Immature natural killer cell (primary cell): Measurements from ENCODE around the gene GPR15. TPM values are rescaled to one million over a fixed set of nuclear protein-coding genes. Genes with fewer than 3 reads are reported as not detected.

Experiments
- DNase-seq, 3 donors: peaks; one replicate each; pipeline ENCODE4 v3.0.0; 2022; ENCODE audit warnings: mixed read lengths in 1 of 3
- H3K27ac Mint-ChIP-seq, 6 donors: one replicate each; pipeline ENCODE4 v1.8.0; 2020; ENCODE audit warnings: mixed read lengths in 6 of 6, mild to moderate bottlenecking in 5 of 6, inconsistent platforms in 4 of 6, moderate library complexity in 3 of 6
- H3K27me3 Mint-ChIP-seq, 3 donors: one replicate each; pipeline ENCODE4 v1.8.0; 2020 to 2021; ENCODE audit warnings: low read depth in 3 of 3, mild to moderate bottlenecking in 3 of 3, mixed read lengths in 3 of 3, moderate library complexity in 3 of 3, inconsistent platforms in 1 of 3
- H3K36me3 Mint-ChIP-seq, 3 donors: one replicate each; pipeline ENCODE4 v1.8.0; 2020; ENCODE audit warnings: mixed read lengths in 3 of 3, inconsistent platforms in 2 of 3, mild to moderate bottlenecking in 2 of 3
- H3K4me1 Mint-ChIP-seq, 2 donors: one replicate each; pipeline ENCODE4 v1.8.0; 2020; ENCODE audit warnings: inconsistent platforms in 2 of 2, mild to moderate bottlenecking in 2 of 2, mixed read lengths in 2 of 2, moderate library complexity in 1 of 2
- H3K4me3 Mint-ChIP-seq, 5 donors: one replicate each; pipeline ENCODE4 v1.8.0; 2020; ENCODE audit warnings: mild to moderate bottlenecking in 5 of 5, mixed read lengths in 5 of 5, inconsistent platforms in 3 of 5, moderate library complexity in 3 of 5
- H3K9me3 Mint-ChIP-seq, 6 donors: one replicate each; pipeline ENCODE4 v1.8.0; 2020; ENCODE audit warnings: mild to moderate bottlenecking in 6 of 6, mixed read lengths in 6 of 6, inconsistent platforms in 4 of 6, moderate library complexity in 3 of 6
- polyA plus RNA-seq, 3 donors: library from polyadenylated mRNA; unstranded; fragments of 300-500 nt; fragmentation: Illumina TruSeq; gene quantifications; one replicate each; pipeline ENCODE4 v1.2.3, GENCODE V29; 2021

Gene GPR15
- polyA plus RNA-seq, 3 donors from 2014 or later, result 0.45 to 1.2 TPM; not detected in 1

DNA sequence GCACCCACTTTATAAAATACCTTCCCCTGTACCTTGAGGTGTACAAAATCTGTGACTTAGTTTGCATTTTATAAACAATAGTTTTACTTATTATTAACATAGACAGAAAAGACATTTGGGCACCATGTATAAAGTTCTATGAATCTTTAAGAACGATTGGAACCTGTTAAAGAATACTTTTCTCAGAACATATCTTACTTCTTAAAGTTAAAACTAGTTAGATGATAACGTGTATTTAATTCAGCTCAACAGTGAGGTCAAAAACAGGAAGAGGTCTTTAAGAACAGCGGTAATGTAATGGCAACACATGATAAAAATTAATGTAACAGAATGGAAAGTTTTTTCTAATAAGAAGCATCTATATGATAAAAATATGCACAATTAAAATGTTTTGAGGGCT is 36.6 kb downstream of the GPR15 start:
- peak overlapping the region; percentile 38 to 81 (median 71) for H3K4me3 Mint-ChIP-seq
- no peak for DNase-seq
- peaks cover 63 to 75% of the 10 kb centered on the region in 2 donors for H3K4me1 Mint-ChIP-seq
- peaks cover 2 to 17% (median 5%) of the 10 kb centered on the region in 3 donors for H3K27me3 Mint-ChIP-seq
- no peaks in the 10 kb centered on the region for H3K36me3 Mint-ChIP-seq
- H3K9me3 Mint-ChIP-seq, result no peaks in the 10 kb centered on the region
- peak overlapping the region; percentile 70 to 94 (median 92) for H3K27ac Mint-ChIP-seq

DNA sequence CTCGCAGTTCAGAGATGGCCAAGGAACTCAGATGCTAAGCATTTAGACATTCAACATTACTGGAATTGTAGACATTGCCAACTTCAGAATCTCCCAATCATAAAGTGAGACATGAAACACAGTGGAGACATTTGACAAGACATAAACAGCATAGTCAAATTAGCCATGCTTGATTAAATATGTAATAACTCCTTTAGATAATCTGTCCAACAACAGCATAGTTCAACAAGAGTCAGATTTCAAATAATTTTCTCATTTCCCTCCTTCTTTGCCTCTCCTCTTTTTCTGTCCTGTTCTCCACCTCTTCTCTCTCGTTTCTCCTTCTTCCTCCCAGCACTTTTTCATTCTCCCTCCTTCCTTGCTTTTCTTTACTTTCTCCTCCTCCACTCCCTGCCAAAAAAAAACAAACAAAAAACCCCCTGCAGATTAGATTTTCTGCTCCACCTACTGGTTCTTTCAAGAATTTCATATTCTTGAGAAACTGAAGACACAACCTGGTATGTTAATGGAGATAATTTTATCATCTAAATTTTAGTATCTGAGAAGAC is 41.5 kb downstream of the GPR15 start:
- peak in 2 of 3 donors; percentile 28 for DNase-seq
- peaks cover 6 to 18% (median 12%) of the 10 kb centered on the region in 3 donors for H3K36me3 Mint-ChIP-seq

DNA sequence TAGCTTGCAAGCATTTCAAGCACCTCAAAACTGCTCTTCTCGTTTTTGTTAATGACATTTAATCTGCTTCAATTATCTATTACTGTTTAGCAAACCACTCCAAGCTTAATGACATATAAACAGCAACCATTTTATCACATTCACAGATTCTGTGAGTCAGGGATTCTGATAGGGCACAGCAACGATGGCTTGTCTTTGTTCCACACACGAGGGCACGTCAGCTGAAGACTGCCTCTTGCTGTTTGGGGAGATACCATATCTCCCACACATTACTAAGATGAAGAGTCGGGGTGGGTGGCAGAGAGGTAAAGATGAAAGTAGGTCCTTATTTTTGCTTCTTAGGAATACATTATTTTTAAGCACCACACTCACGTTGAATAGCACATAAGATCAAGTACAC is 42.4 kb downstream of the GPR15 start:
- Mint-ChIP-seq H3K36me3 (peaks cover 12 to 21% (median 14%) of the 10 kb centered on the region in 3 donors), H3K27me3 (peaks cover 0 to 4% (median 0%) of the 10 kb centered on the region in 3 donors), H3K27ac (no peak overlapping the region), H3K9me3 (no peaks in the 10 kb centered on the region), H3K4me3 (no peak overlapping the region), H3K4me1 (peaks cover 11 to 22% of the 10 kb centered on the region in 2 donors)
- no peak for DNase-seq

More for the DNA sequence above, 41.5 kb downstream of the GPR15 start:
- Mint-ChIP-seq H3K4me3 (peak overlapping the region in 1 of 5 donors; percentile 40), H3K27me3 (peaks cover 0 to 4% (median 0%) of the 10 kb centered on the region in 3 donors), H3K4me1 (peaks cover 18 to 31% of the 10 kb centered on the region in 2 donors), H3K9me3 (no peaks in the 10 kb centered on the region), H3K27ac (peak overlapping the region in 4 of 6 donors; percentile 30 to 74 (median 56))

DNA sequence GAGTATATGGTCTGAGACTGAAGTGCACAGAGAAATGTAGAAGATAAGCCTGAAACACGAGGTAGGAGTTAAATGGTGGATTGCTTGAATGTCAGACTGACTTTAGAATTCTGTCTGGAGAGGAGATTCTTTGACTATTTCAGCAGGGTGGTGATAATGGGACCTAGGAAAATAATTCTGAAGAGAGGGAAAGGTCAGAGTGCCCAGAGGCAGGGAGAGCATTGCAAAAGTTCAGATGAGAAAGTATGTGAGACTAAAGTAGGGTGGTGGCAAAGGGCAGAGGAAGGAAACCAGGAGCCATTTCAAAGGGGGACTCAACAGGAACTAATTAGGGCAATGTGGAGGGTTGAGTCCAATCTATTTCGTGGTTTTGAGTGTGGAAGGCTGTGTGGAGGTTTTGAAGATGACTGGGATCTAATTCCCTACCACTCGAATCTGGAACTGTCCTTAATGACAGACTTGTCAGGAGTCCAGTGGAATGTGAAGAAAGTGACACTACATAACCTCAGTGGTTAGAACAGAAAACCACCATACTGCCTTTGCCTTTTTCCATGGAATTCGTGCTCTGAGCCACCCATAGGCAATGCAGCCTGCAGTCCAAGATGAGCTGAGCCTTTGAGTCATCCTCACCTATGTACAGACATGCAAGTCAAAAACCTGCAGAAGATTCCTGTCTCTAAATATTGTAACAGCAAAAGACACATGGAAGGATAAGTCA is 45.6 kb downstream of the GPR15 start:
- Mint-ChIP-seq H3K27ac (peak overlapping the region in 4 of 6 donors; percentile 26 to 42 (median 36)), H3K4me3 (no peak overlapping the region), H3K9me3 (no peaks in the 10 kb centered on the region), H3K27me3 (peaks cover 0 to 2% (median 0%) of the 10 kb centered on the region in 3 donors), H3K36me3 (peaks cover 12 to 34% (median 15%) of the 10 kb centered on the region in 3 donors), H3K4me1 (peaks cover 6 to 15% of the 10 kb centered on the region in 2 donors)
- no peak for DNase-seq

DNA sequence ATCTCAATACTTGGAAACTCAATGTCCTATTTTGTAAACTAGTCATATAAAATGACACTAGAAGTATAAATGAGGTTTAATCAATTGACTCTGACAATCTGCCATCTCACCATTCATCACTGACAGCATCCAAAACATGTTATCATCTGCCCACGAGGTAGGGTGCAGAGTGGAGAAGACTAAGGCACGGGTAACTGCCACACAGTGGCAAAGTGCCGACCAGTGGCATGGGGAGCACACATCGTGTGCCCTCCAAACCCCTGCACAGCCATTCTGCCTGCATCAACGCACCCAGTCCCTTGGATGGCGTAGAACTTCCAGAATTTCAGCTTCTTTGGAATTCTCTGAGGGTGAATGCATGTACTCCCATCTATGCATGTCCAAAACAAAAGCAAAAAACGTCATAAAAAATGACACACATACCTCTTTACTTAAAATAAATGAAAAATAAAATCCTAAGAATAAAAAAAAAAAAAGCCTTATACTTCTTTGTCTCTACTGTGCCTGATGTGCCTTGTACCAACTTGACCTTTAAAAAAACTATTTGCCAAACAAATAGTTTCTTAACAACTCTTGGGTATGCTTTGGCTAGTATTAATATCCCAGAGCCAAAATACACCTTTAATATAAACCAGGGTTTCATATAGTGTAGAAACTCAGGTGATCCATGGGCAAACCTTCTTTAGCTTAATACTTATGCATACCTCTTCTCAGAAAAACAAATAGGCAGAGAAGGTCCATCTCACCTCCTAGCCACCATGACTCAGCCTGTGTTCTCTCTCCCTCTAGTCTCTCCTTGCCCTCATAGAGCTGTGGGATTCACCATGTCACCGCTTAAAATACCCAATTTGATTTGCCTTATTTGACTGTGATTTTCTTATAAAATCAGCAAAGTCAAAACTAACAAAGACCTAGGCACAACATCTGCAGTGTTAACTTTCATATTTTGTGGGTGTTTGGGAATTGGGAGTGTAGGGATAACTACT is 48.9 kb downstream of the GPR15 start:
- no peak for DNase-seq
- H3K27ac Mint-ChIP-seq, result no peak overlapping the region
- H3K27me3 Mint-ChIP-seq, result no peaks in the 10 kb centered on the region
- no peak overlapping the region for H3K4me3 Mint-ChIP-seq
- H3K4me1 Mint-ChIP-seq, result no peaks in the 10 kb centered on the region
- no peaks in the 10 kb centered on the region for H3K9me3 Mint-ChIP-seq
- peaks cover 15 to 50% (median 21%) of the 10 kb centered on the region in 3 donors for H3K36me3 Mint-ChIP-seq

DNA sequence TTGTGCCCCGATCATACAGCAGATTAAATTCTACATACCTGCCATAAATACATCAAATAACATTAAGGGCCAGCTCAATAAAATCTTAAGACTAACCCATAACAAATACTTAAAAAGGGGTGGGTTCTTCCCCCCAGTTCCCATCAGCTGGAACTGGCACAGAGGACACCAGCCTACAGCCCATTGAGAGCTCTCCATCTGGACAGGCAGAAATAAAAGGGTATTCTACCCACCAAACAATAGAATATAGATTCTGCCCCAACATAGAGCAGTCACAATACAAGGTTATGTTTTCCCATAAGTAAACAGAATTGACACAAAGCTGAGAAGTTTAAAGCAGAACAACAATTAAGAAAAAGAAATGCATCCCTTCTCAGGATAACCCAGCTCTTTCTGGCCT is 49.7 kb downstream of the GPR15 start:
- peak overlapping the region in 1 of 6 donors; percentile 25 for H3K27ac Mint-ChIP-seq
- peaks cover 15 to 51% (median 24%) of the 10 kb centered on the region in 3 donors for H3K36me3 Mint-ChIP-seq
- H3K9me3 Mint-ChIP-seq, result no peaks in the 10 kb centered on the region
- DNase-seq, result no peak
- H3K27me3 Mint-ChIP-seq, result no peaks in the 10 kb centered on the region
- no peaks in the 10 kb centered on the region for H3K4me1 Mint-ChIP-seq
- no peak overlapping the region for H3K4me3 Mint-ChIP-seq

DNA sequence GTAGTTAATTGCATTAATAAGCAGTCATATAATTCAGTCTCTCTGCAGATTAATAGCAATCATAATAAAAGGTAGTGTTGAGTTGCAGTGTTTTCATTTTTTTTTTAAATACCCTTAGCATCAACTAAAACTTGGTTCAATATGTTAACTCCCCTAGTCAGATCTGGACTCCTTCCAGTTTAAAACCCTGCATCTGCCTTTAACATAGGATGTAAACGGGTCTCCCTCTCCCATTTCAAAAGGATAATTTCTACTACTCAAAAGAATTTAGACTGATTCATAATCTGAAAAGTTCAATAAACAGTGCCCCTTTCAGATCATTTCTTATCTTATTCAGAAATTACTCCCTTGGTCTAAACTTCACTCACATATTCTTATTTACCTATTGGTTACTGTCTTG is 50.3 kb downstream of the GPR15 start:
- no peak for DNase-seq
- Mint-ChIP-seq H3K27ac (peak overlapping the region in 1 of 6 donors; percentile 25), H3K27me3 (no peaks in the 10 kb centered on the region), H3K4me3 (no peak overlapping the region), H3K36me3 (peaks cover 15 to 45% (median 19%) of the 10 kb centered on the region in 3 donors), H3K9me3 (no peaks in the 10 kb centered on the region), H3K4me1 (no peaks in the 10 kb centered on the region)

DNA sequence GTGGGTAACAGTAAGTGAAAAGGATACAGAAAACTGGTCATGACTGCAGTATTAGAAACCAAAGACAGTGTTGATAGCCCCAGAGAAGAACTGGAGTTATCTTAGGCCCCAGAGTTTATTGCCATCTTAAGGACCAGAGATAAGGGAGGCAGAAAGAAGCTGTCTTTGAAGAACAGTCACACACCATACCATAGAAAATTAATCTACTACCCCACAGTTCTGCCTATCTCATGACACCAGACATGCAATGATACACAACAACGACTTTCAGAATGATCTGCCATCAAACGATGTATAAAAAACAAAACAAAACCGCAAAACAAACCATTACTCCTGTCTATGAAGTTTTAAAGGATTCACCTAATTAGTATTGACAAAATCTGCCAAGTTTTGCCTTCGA is 52.0 kb downstream of the GPR15 start:
- DNase-seq, result no peak
- Mint-ChIP-seq H3K9me3 (no peaks in the 10 kb centered on the region), H3K4me3 (no peak overlapping the region), H3K27ac (peak overlapping the region in 1 of 6 donors; percentile 23), H3K36me3 (peaks cover 5 to 48% (median 12%) of the 10 kb centered on the region in 3 donors), H3K27me3 (no peaks in the 10 kb centered on the region), H3K4me1 (peaks cover 0 to 11% of the 10 kb centered on the region in 2 donors)

Other genes with a start within 250 kb of the GPR15 start
- gene OR5H2, start 249.5 kb upstream of the GPR15 start, polyA plus RNA-seq, result not detected
- not detected for gene OR5K4, start 178.1 kb upstream of the GPR15 start, polyA plus RNA-seq
- gene OR5K3, start 141.3 kb upstream of the GPR15 start, polyA plus RNA-seq, result not detected
- not detected for gene OR5K1, start 68.8 kb upstream of the GPR15 start, polyA plus RNA-seq
- not detected for gene OR5K2, start 34.3 kb upstream of the GPR15 start, polyA plus RNA-seq
- 100 to 1,000 TPM in 2 of 3 donors, 10 to 100 TPM in 1; 85.9 to 141 (median 115) TPM for gene CLDND1, start 9.1 kb upstream of the GPR15 start, polyA plus RNA-seq
- 1 to 10 TPM in 2 of 3 donors, not detected in 1; 2.4 to 4.4 TPM for gene CPOX, start 61.6 kb downstream of the GPR15 start, polyA plus RNA-seq
- gene ST3GAL6, start 231.4 kb downstream of the GPR15 start, polyA plus RNA-seq, result under 1 TPM in 1 of 3 donors, not detected in 2; 0.57 TPM